HFF-Myc (cell line): Measurements from ENCODE around the gene PRPF40A.

ENCODE experiments used
- DNase-seq: peaks from one replicate; pipeline ENCODE4 v3.0.0-alpha.2; 2011; ENCODE audit warnings: low read depth; ENCODE audit errors: extremely low read depth
- H3K4me3 ChIP-seq: replicated peaks from 2 replicates; pipeline ENCODE4 v1.5.1; 2011; ENCODE audit warnings: low read depth, mild to moderate bottlenecking, control low read depth, low read length
- CTCF ChIP-seq: IDR thresholded peaks from 2 replicates; pipeline ENCODE4 v1.5.1; 2012; ENCODE audit warnings: mild to moderate bottlenecking, low read depth, low read length, control low read depth; ENCODE audit errors: missing control alignments

PRPF40A gene

GRCh38 chr2:152603166-152603565 lies 114.1 kb downstream of the PRPF40A start:
- H3K4me3 ChIP-seq = no peak overlapping the region
- no peak for DNase-seq
- TF ChIP-seq CTCF = no peak

GRCh38 chr2:152602750-152603149 lies 114.5 kb downstream of the PRPF40A start:
- TF ChIP-seq CTCF = no peak
- no peak for DNase-seq
- H3K4me3 ChIP-seq = no peak overlapping the region
